DND-41 (cell line): Measurements from ENCODE around the gene BCAS3.

Source experiments
- ATAC-seq: fragments of 200-7000 bp; cut with Tn5 transposase; 3 replicates; pipeline ENCODE4 v1.9.1; 2021; ENCODE audit warnings: low read depth; ENCODE audit not compliant: insufficient read depth
- DNase-seq: peaks from one replicate; pipeline ENCODE4 v3.0.0-alpha.2; 2020
- H2AFZ ChIP-seq: 2 replicates; pipeline ENCODE4 v1.6.0; 2012; ENCODE audit warnings: low read depth, low read length
- H3K27ac ChIP-seq: 2 replicates; pipeline ENCODE4 v1.5.1; 2012; ENCODE audit warnings: low read length, inconsistent platforms
- H3K27me3 ChIP-seq: fragments of 200-600 bp; sonication (generic); 2 replicates; pipeline ENCODE4 v1.6.0; 2012; ENCODE audit warnings: low read length, mild to moderate bottlenecking, inconsistent platforms; ENCODE audit not compliant: insufficient read depth, poor library complexity
- H3K36me3 ChIP-seq: 2 replicates; pipeline ENCODE4 v1.5.1; 2012; ENCODE audit warnings: low read length, inconsistent platforms; ENCODE audit not compliant: insufficient read depth
- H3K4me1 ChIP-seq: 2 replicates; pipeline ENCODE4 v1.5.1; 2012; ENCODE audit warnings: mild to moderate bottlenecking, low read length; ENCODE audit not compliant: insufficient read depth
- H3K4me2 ChIP-seq: 2 replicates; pipeline ENCODE4 v1.6.0; 2012; ENCODE audit warnings: mild to moderate bottlenecking, moderate library complexity, low read length, inconsistent platforms; ENCODE audit not compliant: insufficient read depth
- H3K4me3 ChIP-seq, 2 experiments: fragments of 200-600 bp in 1 of 2; shearing (Covaris generic) in 1 of 2; 2 replicates each; pipeline ENCODE4 v1.5.1; 2012 to 2016; ENCODE audit warnings: inconsistent platforms in 2 of 2, low read length in 2 of 2, mild to moderate bottlenecking in 2 of 2, low read depth in 1 of 2, moderate library complexity in 1 of 2
- H3K79me2 ChIP-seq: 2 replicates; pipeline ENCODE4 v1.6.0; 2012; ENCODE audit warnings: low read length, inconsistent platforms; ENCODE audit not compliant: insufficient read depth
- H3K9ac ChIP-seq: 2 replicates; pipeline ENCODE4 v1.6.0; 2012; ENCODE audit warnings: low read depth, mild to moderate bottlenecking, inconsistent platforms, low read length, moderate library complexity
- H3K9me3 ChIP-seq: 2 replicates; pipeline ENCODE4 v1.5.1; 2012; ENCODE audit warnings: low read length, moderate library complexity, mild to moderate bottlenecking, inconsistent platforms; ENCODE audit not compliant: insufficient read depth, severe bottlenecking
- H4K20me1 ChIP-seq: 2 replicates; pipeline ENCODE4 v1.6.0; 2012; ENCODE audit warnings: low read length; ENCODE audit not compliant: insufficient read depth
- EZH2 ChIP-seq: IDR thresholded peaks from 3 replicates; pipeline ENCODE4 v1.6.1; 2012; ENCODE audit warnings: borderline replicate concordance, low read depth, mild to moderate bottlenecking, moderate library complexity, low read length, inconsistent platforms; ENCODE audit not compliant: severe bottlenecking
- TF ChIP-seq, protein P1 (sequence below): IDR thresholded peaks from 2 replicates; pipeline ENCODE4 v1.5.1; 2012; ENCODE audit warnings: borderline replicate concordance, low read length, moderate library complexity, mild to moderate bottlenecking; ENCODE audit not compliant: poor library complexity, severe bottlenecking; ENCODE audit errors: extremely low read depth

BCAS3 gene

DNA sequence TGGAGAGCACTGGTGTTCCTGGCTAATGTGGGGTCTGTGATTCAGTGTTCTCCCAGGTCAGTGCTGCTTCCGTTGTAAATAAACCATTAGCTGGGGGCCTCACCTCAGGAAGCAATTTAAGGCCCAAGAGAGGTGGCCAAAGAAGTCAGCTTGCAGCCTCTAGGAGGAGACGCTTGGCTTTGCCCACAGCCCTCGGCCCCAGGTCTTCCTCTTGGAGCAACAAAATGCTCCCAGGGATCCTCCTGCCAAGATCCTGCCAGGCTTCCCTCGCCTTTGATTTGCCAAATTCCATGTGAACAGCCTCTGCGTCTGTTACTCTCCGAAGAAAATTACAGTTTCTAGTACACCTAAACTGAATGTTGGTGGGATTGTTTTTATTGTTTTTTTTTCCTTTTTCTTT, 659.6 kb downstream of the BCAS3 start:
- H4K20me1 ChIP-seq, result no peaks in the 10 kb centered on the region
- H3K27ac ChIP-seq, result no peak overlapping the region
- no peaks in the 10 kb centered on the region for H3K9me3 ChIP-seq
- H3K36me3 ChIP-seq, result no peaks in the 10 kb centered on the region
- no peaks in the 10 kb centered on the region for H3K4me1 ChIP-seq
- no peak for ATAC-seq
- DNase-seq, result no peak
- no peak for TF ChIP-seq EZH2
- TF ChIP-seq, protein P1, sequence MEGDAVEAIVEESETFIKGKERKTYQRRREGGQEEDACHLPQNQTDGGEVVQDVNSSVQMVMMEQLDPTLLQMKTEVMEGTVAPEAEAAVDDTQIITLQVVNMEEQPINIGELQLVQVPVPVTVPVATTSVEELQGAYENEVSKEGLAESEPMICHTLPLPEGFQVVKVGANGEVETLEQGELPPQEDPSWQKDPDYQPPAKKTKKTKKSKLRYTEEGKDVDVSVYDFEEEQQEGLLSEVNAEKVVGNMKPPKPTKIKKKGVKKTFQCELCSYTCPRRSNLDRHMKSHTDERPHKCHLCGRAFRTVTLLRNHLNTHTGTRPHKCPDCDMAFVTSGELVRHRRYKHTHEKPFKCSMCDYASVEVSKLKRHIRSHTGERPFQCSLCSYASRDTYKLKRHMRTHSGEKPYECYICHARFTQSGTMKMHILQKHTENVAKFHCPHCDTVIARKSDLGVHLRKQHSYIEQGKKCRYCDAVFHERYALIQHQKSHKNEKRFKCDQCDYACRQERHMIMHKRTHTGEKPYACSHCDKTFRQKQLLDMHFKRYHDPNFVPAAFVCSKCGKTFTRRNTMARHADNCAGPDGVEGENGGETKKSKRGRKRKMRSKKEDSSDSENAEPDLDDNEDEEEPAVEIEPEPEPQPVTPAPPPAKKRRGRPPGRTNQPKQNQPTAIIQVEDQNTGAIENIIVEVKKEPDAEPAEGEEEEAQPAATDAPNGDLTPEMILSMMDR, result no peak
- no peaks in the 10 kb centered on the region for H3K27me3 ChIP-seq
- H3K79me2 ChIP-seq, result no peaks in the 10 kb centered on the region
- H3K4me2 ChIP-seq, result no peak overlapping the region
- H2AFZ ChIP-seq, result no peak overlapping the region
- no peak overlapping the region for H3K4me3 ChIP-seq
- no peak overlapping the region for H3K9ac ChIP-seq

DNA sequence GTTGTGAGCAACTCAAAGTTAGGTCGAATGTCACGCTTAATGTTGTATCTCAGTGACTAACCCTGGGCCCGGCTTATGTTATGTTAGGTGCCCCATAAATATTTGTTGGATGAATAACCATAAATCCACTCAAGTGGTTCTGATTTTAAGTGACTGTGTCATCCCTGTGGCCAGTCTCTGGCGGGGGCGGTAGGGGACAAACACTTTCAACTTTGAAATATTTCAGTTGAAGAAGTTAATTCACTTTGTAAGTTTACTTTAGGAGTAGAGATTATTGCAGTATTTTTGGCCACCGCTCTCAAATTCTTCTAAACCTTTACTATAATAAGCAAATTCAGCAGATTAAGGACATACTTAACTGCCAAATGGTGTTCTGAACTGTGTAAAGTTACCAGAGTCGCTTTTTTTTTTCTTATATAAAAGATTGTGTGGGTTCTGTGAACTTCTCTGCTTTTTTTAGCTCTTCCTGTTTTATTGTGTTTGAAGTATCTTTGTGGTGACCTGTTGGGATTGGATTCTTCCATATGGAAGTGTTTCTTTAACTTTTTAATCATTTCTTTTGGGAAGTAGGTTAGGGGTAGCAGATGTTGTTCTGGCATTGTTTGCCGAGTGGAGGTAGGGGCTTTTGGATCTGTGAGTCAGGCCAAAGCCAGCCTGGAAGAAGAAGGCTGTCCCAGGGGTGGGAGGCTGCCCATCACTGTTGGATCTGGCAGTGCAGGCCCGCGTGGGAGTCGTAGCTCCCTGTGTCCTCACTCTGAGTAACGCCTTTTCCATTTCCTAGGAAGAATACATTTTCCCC, 660.5 kb downstream of the BCAS3 start:
- no peak overlapping the region for H3K9ac ChIP-seq
- TF ChIP-seq, protein P1, result no peak
- TF ChIP-seq EZH2, result no peak
- H3K36me3 ChIP-seq, result no peaks in the 10 kb centered on the region
- H3K79me2 ChIP-seq, result no peaks in the 10 kb centered on the region
- H3K4me3 ChIP-seq, result no peak overlapping the region
- H4K20me1 ChIP-seq, result no peaks in the 10 kb centered on the region
- no peak overlapping the region for H3K4me2 ChIP-seq
- DNase-seq (no peak), ATAC-seq (no peak)
- no peak overlapping the region for H3K27ac ChIP-seq
- no peaks in the 10 kb centered on the region for H3K4me1 ChIP-seq
- no peaks in the 10 kb centered on the region for H3K27me3 ChIP-seq
- no peaks in the 10 kb centered on the region for H3K9me3 ChIP-seq
- H2AFZ ChIP-seq, result no peak overlapping the region

DNA sequence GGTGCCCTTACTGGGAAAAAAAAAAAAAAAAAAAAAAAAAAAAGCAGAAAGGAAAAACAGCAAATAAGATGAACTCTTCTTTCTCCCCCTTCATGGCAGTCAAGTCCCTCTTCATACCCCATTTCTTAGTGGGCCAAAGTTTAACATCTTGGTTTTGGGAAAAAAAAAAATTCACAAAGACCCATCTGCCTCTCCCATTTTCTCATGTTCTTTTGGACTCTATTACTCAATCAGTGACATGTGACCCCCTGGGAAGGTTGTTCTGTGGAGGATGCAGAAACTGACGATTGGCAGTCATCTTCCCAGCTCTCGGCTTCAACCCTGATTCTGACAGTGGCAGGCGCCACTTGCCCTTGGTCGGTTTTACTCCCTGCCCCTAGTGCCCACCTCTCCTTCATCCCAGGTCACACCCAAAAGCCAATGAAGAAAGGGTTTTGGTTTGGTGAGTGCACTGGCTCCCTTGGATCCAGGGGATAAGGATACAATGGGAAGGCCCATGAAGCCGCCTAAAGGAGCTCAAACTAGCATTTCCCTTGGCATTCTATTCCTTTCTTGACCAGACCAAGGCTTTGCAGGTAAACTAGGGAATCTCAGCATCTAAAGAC, 661.3 kb downstream of the BCAS3 start:
- Histone ChIP-seq H3K27me3 (no peaks in the 10 kb centered on the region), H4K20me1 (no peaks in the 10 kb centered on the region), H3K27ac (no peak overlapping the region), H3K9me3 (no peaks in the 10 kb centered on the region), H3K4me3 (no peak overlapping the region), H3K79me2 (no peaks in the 10 kb centered on the region), H2AFZ (no peak overlapping the region), H3K4me2 (no peak overlapping the region), H3K4me1 (no peaks in the 10 kb centered on the region), H3K36me3 (no peaks in the 10 kb centered on the region), H3K9ac (no peak overlapping the region)
- no peak for DNase-seq
- TF ChIP-seq, protein P1, result no peak
- no peak for TF ChIP-seq EZH2
- no peak for ATAC-seq
